PFSK-1 (cell line): ENCODE data around the gene URI1.

Experiments
- FOXP2 ChIP-seq: optimal IDR thresholded peaks from 2 replicates; pipeline ENCODE3; 2011; ENCODE audit warnings: borderline replicate concordance, control low read depth, inconsistent platforms; ENCODE audit not compliant: insufficient read depth; ENCODE audit errors: extremely low read length, extremely low read depth
- POLR2AphosphoS5 ChIP-seq: IDR thresholded peaks from 2 replicates; pipeline ENCODE4 v1.6.1; 2012; ENCODE audit warnings: low read depth, mild to moderate bottlenecking, control low read depth, low read length, moderate library complexity
- SIN3A ChIP-seq: IDR thresholded peaks from 2 replicates; pipeline ENCODE4 v1.6.1; 2012; ENCODE audit warnings: mild to moderate bottlenecking, low read length, moderate library complexity, borderline replicate concordance; ENCODE audit not compliant: insufficient read depth
- TAF1 ChIP-seq: IDR thresholded peaks from 2 replicates; pipeline ENCODE4 v1.6.1; 2012; ENCODE audit warnings: low read length, control low read depth, borderline replicate concordance; ENCODE audit not compliant: insufficient read depth
- TF ChIP-seq, protein P1 (sequence below), 2 experiments: IDR thresholded peaks; 2 replicates each; pipeline versions ENCODE4 v1.6.1 to v1.8.0; 2011 to 2012; ENCODE audit warnings: low read depth in 2 of 2, low read length in 2 of 2, control low read depth in 1 of 2, inconsistent platforms in 1 of 2, mild to moderate bottlenecking in 1 of 2, moderate library complexity in 1 of 2; ENCODE audit not compliant: insufficient read depth in 1 of 2

The URI1 gene

GRCh38 chr19:30064348-30064699 is 122.3 kb downstream of the URI1 start:
- no peak for TF ChIP-seq TAF1
- TF ChIP-seq, protein P1, sequence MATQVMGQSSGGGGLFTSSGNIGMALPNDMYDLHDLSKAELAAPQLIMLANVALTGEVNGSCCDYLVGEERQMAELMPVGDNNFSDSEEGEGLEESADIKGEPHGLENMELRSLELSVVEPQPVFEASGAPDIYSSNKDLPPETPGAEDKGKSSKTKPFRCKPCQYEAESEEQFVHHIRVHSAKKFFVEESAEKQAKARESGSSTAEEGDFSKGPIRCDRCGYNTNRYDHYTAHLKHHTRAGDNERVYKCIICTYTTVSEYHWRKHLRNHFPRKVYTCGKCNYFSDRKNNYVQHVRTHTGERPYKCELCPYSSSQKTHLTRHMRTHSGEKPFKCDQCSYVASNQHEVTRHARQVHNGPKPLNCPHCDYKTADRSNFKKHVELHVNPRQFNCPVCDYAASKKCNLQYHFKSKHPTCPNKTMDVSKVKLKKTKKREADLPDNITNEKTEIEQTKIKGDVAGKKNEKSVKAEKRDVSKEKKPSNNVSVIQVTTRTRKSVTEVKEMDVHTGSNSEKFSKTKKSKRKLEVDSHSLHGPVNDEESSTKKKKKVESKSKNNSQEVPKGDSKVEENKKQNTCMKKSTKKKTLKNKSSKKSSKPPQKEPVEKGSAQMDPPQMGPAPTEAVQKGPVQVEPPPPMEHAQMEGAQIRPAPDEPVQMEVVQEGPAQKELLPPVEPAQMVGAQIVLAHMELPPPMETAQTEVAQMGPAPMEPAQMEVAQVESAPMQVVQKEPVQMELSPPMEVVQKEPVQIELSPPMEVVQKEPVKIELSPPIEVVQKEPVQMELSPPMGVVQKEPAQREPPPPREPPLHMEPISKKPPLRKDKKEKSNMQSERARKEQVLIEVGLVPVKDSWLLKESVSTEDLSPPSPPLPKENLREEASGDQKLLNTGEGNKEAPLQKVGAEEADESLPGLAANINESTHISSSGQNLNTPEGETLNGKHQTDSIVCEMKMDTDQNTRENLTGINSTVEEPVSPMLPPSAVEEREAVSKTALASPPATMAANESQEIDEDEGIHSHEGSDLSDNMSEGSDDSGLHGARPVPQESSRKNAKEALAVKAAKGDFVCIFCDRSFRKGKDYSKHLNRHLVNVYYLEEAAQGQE (IDR thresholded peaks at IDR 0.05; ENCODE audit: insufficient read depth in 1 of 2, low read depth in 2 of 2, low read length in 2 of 2): no peak
- TF ChIP-seq POLR2AphosphoS5: no peak
- no peak for TF ChIP-seq FOXP2
- no peak for TF ChIP-seq SIN3A

- TF ChIP-seq SIN3A (no peak), TAF1 (no peak), POLR2AphosphoS5 (no peak), FOXP2 (no peak)
- TF ChIP-seq, protein P1 (IDR thresholded peaks at IDR 0.05; ENCODE audit: insufficient read depth in 1 of 2, low read depth in 2 of 2, low read length in 2 of 2): no peak
These were observed 122.9 kb downstream of the URI1 start for GRCh38 chr19:30064771-30065494.

- TF ChIP-seq FOXP2: no peak
- TF ChIP-seq, protein P1 (IDR thresholded peaks at IDR 0.05; ENCODE audit: insufficient read depth in 1 of 2, low read depth in 2 of 2, low read length in 2 of 2): no peak
- no peak for TF ChIP-seq TAF1
- TF ChIP-seq POLR2AphosphoS5: no peak
- no peak for TF ChIP-seq SIN3A
These were observed 123.9 kb downstream of the URI1 start for GRCh38 chr19:30065680-30066606.
